ENCODE measurements around the gene TMEM87A.
"Not testable (repeated sequence)": the region's sequence is repeated elsewhere in the genome, so short reads cannot be mapped to it uniquely, and the experiment has no call there.

The TMEM87A gene

DNA sequence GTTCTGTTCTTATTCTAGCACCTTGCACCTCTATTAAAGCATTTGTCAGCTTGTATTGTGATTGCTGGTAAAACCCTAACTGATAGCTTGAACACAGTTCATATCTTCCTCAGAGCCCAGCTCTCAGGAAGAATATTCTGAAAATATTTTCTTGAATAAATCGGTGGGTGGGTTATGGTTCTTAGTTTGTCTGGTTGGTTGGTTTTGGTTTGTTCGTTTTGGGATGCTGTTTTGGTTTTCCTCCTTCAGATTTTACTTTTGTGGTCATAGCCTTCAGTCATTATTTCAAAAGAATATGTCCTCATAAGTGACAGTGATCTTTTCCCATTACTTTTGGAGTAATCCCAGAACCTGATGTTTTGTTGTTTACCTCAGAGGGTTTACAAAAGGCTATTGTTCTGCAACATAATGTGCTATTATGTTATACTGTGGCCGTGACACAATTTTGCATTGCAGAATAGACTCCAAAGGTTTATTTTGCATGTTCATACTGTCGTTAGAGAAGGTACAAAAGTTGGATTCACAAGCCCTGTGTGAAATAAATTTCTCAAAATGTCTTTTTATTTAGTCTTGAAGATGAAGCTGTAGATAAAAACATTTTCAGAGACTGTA lies 2.7 kb upstream of the TMEM87A start:
- intact Hi-C loops (cut with DNase I): no loop called here
- DNase-seq: peak in 4 of 42 donors; percentile 10 to 43 (median 16)

DNA sequence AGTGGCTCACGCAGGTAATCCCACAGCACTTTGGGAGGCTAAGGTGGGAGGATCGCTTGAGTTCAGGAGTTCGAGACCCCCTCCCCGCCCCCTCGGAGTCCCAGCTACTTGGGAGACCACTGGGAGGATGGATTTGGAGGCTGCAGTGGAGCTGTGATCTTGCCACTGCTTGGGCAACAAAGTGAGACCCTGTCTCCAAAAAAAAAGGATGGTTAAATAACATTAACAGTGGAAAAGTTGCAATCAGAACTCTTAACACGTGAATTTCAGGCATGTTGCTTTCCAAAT lies 1.4 kb upstream of the TMEM87A start:
- intact Hi-C loops (cut with DNase I): no loop called here
- DNase-seq: no peak

DNA sequence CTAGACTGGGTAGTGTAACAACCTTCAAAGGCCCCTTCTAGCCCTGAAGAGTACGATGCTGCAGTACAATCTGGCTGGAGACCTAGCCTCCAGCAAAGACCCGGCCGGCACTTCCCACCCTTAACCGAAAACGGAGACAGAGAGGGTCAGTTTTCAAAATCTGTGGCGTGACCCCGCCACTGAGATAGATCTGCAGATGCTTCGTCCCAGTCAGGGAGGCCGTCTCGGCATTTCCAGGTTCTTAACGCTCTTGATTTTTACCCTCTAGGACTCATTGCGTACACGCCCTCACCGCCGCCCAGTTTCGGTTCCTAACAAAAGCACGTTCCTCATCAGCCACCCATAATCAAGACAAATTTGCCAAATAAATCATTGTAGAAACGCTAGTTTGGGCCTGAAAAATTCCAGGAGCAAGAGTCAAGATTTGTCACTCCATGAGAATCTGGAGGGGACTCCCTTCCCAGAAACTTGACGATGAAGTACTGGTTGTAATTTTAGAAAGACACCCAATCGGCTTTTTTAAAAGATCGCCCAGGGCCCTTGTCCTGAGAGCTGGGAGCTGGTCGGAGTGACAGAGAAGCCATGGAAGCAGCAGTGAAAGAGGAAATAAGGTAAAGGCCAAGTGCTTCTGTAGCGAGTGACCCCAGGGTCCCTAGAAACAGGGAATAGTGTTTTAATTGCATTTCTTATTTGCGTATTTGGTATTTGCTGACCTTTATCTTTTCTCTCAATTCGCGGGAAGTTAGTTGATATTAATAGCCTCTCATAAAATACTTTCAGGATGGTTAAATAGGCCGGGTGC lies 868 bp upstream of the TMEM87A start:
- peak; percentile 23 to 79 (median 52) for DNase-seq
- intact Hi-C loops (cut with DNase I): no loop called here

DNA sequence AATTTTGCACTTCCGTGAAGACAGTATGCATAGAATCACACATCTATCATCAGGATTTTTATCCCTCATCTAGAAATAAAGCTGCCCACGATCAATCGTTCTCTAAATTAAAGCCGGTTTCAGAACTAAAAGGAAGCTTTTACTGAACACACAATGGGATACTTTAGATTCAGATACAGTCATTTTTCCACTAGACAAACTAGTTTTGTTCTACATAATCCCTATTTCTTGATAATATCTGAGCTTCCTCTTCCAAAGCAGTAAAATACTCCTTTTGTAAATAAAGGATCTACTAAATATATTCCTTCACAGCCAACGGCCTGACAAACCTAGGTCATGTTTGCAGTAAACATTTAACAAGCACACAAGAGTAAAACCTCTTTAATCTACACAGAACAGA lies 2.2 kb downstream of the TMEM87A start:
- no peak for DNase-seq
- intact Hi-C loops (cut with DNase I): no loop called here

DNA sequence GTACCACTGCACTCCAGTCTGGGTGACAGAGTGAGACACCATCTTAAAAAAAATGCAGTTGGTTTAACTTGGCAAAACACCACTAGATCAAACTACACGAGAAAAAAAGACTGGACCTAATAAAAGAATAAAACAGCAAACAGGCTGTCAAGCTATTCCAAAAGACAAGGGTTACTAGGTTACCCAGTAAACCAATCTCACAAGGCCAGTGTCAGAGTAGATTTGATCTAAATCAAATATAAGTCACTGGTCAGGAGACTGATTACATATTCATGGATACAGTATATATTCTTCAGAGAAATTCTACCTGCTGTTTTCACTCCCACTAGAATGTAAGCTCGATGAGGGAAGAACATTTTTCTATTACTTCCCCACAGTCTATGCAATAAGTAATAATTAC lies 2.7 kb downstream of the TMEM87A start:
- intact Hi-C loops (cut with DNase I): no loop called here
- no peak for DNase-seq

DNA sequence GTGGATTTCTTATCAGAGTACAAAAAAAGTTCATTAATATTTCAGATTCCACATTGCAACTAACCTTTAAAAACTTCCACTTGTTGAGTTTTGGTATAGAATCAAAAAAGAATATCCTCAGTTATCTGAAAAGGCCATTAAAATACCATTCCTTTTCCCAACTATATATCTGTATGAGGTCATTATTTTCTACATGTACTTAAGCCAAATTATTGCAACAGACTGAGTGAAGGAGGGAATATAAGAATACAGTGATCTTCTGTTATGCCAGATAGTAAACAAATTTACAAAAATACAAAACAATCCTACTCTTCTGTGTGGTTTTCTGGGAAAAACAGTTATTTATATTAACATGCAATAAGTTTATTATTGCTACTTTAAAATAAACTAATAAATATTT lies 5.9 kb downstream of the TMEM87A start:
- DNase-seq: no peak

DNA sequence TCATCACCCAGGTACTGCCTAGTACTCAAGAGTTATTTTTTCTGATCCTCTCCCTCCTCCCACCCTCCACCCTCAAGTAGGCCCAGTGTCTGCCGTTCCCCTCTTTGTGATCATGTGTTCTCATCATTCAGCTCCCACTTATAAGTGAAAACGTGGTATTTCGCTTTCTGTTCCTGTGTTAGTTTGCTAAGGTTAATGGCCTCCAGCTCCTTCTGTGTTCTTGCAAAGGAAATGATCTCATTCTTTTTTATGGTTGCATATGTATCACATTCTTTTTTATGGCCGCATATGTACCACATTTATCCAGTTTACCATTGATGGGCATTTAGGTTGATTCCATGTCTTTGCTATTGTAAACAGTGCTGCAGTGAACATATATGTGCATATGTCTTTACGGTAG lies 8.4 kb downstream of the TMEM87A start:
- intact Hi-C loops (cut with DNase I): no loop called here

More for the DNA sequence above, 5.9 kb downstream of the TMEM87A start:
- intact Hi-C loops (cut with DNase I): no loop called here

DNA sequence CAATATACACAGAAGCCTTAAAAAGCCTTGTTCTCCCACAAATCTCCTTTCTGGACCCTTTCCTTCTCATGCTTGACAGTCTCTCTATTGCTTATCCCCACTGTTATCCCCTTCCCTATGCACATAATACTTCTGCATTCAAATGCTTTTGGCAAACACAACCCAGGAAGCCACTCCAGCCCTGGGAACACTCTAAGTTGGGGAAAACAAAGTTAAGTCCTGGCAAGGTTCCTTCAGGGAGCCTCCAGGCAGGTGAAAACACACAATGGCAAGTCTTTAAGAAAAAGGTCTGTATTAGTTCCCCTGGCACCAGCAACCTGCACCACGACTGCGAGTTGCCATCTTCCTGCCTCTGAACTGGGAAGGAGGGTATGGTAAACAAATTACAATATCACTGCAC lies 19.9 kb downstream of the TMEM87A start:
- intact Hi-C loops (cut with DNase I): no loop called here
- DNase-seq: no peak

More for the DNA sequence above, 8.4 kb downstream of the TMEM87A start:
- DNase-seq: no peak

DNA sequence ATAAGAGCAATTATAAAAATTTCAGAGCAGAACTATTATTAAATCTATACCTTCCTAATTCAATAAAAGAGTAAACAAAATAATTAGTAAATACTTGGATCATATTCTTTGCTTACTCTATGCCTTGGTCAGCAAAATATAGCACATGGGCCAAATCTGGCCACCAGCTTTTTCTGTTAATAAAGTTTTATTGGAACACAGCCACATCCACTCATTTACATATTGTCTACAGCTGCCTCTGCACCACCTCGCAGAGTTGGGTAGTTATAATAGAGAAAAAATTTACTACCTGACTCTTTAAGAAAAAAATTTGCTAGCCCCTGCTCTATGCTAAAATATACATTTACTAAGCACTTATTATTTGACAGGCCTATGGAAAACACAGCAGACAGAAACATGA lies 32.4 kb downstream of the TMEM87A start:
- DNase-seq: no peak
- intact Hi-C loops (cut with DNase I): no loop called here

DNA sequence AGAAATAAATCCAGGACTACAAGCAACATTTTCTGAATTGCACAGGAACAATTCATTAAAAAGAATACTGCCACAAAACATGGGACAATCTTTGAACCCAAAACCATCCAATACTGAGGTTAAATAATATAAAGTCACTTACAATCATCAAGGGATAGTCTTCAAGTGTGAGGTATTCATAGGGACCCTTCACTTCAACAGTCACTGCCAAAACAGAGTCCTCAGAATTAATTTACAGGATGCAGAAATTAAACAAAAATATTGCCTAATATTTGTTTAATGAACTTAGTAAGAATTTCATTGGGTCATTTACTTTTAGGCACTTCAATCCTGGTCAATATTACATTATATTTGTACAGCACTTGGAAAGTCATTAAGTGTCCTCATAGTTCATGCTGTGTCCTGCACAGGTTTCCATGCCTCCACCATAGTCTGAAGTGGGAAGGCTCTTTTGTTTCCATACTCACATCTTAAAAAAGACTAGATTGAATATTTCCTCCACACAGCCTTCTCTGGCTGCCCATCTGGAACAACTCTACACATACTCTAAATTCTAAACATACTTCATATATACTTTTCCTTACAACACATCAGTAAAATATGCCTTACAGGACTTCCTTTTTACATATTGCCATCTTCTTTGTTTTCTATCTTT lies 33.6 kb downstream of the TMEM87A start:
- intact Hi-C loops (cut with DNase I): no loop called here
- no peak for DNase-seq

DNA sequence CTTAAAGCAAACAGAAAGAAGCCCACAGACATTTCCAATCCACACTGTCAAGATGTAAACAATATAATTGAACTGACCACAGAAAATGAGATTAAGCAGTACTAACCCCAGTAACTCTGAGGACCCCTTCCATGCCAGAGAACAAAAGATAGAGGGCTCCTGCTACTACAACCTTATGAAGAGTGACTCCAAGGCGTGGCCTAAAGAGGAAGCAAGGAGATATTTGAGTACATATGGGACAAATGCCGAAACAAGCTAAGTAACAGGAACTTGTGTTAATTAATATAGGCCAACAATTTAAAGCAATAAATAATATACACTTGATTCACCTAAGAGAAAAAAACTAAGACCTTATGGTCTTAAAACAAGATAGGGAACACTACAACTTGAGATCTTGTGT lies 40.1 kb downstream of the TMEM87A start:
- intact Hi-C loops (cut with DNase I): no loop called here
- DNase-seq: no peak

DNA sequence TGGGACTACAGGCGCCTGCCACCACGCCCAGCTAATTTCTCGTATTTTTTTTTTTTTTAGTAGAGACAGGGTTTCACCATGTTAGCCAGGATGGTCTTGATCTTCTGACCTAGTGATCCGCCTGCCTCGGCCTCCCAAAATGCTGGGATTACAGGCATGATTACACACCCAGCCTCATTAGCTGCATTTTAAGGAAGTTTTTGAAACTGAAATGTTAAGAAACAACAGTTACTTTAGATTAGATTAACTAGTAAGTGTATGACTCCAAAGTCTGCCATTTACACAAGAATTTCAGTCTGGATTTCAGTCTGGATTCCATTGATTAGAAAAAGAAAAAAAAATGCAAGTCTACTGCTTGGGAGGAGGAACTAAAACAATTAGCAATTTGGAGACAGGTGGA lies 40.6 kb downstream of the TMEM87A start:
- intact Hi-C loops (cut with DNase I): no loop called here
- DNase-seq: no peak

DNA sequence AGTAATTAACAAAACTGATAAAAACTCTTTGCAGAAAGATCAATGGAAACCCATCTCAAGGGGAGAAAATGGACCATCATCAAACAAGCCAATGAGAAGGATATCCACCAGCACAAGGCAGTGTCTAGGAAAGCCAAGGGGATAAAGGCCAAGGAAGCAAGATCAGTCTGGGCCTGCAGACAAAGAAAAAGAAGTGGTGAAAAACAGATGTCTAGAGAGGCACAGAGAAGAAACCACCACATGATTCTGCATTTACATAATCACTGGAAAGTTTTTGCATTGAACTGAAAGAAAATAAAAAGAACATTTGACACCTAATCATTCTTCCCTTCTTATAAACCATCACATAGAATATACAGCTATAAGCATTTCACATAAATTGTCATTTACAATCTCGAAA lies 42.1 kb downstream of the TMEM87A start:
- intact Hi-C loops (cut with DNase I): no loop called here
- no peak for DNase-seq

DNA sequence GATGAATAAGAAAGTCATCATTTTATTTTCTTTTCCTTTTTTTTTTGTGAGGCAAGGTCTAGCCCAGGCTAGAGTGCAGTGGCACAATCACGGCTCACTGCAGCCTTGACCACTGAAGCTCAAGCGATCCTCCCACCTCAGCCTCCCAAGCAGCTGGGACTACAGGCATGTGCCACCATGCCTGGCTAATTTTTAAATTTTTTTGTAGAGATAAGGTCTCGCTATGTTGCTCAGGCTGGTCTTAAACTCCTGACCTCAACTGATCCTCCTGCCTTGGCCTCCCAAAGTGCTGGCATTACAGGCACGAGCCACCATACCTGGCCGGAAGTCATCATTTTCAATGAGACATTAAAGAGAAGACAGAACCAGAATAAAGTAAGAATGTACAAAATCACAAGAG lies 44.3 kb downstream of the TMEM87A start:
- DNase-seq; intact Hi-C loops (cut with DNase I): not testable (repeated sequence)

DNA sequence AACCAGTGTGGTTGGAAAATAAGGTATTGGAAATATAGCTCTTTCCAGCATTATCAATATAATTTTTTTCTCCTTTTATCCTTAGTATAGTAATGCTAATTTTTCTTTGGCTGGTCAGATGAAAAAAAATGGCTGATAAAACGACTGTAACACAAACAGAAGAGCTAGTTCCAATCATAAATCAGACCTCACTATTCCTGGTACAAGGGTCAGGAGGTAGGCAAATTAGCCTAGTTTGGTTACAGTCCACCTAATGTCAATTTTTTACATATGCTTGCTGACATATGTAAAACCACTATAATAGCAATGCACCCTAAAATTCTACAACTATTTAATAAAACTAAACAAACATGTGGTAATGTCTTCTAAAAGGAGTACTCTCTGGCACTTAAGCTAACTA lies 45.2 kb downstream of the TMEM87A start:
- intact Hi-C loops (cut with DNase I): no loop called here
- no peak for DNase-seq

DNA sequence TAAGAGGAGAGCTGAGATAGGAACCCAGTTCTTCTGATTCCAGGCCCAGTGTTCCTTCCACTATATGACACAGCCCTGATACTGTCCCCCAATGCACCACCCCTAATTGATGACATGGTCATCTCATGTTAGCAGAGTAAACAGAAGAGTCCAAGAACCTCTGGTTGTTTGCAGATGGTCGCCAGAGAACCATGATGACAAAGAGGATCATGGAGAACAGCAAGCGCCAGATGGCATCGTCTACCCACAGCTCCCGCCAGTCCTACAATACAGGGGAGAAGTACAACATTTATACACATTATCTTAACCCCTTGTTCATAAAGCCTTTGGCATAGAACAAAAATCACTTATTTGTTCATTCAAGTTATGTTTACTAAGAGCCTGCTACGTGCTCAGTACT lies 46.6 kb downstream of the TMEM87A start:
- intact Hi-C loops (cut with DNase I): no loop called here
- DNase-seq: peak in 37 of 42 donors; percentile 14 to 83 (median 55)

DNA sequence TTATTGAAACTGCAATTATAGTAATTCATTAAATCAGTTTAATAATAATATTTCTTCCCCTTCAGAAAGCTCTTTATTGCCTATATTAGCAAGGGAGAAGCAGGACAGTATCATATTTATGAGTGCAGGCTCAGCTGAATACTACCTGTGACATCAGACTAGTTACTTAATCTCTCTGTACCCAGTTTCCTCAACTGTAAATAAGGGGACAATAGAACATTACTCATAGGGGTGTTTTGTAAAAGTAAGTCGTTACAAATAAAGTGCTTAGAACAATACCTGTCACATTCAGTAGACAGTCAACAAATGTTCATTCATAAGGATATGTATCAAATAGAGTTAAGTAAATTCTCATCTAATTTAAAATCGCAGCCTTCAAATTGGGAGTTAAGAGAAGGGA lies 53.0 kb downstream of the TMEM87A start:
- no peak for DNase-seq
- intact Hi-C loops (cut with DNase I): no loop called here

DNA sequence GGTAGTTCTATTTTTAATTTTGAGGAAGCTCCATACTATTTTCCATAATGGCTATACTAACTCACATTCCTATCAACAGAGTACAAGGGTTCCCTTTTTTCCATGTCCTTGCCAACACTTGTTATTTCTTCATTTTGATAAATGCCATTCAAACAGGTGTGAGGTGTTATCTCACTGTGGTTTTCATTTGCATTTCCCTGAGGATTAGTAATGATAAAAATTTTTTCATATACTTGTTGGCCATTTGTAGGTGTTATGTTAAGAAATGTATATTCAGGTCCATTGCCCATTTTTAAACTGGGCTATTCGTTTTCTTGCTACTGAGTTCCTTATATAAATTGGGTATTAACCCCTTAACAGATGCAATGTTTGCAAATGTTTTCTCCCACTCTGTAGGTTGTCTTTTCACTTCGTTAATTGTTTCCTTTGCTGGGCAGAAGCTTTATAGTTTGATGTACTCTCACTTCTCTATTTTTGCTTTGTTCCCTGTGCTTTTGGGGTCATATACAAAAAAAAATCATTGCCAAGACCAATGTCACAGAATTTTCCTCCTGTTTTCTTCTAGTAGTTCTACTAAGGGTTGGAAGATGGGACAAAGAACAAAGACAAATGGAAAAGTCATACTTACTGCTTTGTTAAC lies 54.2 kb downstream of the TMEM87A start:
- no peak for DNase-seq
- intact Hi-C loops (cut with DNase I): no loop called here

DNA sequence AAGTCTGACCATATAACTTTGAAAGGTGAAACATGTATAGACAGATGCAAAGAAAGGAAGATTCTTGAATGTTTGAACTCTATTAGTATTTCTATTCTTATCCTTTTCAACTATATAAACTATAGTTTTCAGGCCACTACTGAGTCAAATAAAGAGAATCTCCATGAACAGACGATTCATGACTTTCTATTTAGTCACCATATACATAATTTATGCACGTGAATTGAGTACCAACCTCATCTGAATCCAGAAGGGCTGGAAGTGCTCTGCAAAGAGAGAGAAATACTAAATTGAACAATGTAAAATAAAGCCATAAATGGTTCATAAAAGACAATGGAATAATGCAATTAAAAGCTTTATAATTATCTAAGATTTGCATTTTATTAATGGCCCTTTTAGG lies 55.7 kb downstream of the TMEM87A start:
- no peak for DNase-seq
- intact Hi-C loops (cut with DNase I): no loop called here

All from head of caudate nucleus (tissue), 42 donors.